Measurements from ENCODE around the gene PCDHGA1.

The PCDHGA1 gene

DNA sequence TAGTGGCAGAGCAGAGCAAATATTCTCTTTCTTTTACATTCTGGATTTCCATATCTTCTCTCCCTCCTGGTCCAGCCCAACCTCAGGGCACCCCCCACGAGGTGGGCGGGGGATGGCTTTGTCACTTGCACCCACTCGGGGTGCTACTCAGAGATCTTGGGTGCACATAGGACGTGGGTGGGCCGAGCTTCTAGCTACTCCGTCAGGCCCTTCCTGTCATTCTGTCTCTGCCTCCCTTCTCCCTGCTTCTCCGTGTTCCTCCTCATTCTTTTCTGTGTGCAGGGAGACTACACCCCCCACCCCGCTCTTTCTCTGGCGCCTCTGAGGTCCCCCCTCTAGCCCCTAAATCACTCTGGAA is 178.1 kb downstream of the PCDHGA1 start:
- Histone ChIP-seq H4K8ac (ENCODE audit: low read depth, low read length) (peak overlapping the region; percentile 86), H3K14ac (ENCODE audit: low read length) (peak overlapping the region; percentile 95), H3K4me1 (ENCODE audit: control insufficient read depth in 1 of 2, insufficient read depth in 2 of 2, low read length in 2 of 2) (peaks cover 43 to 47% of the 10 kb centered on the region in 2 experiments), H3K9ac (ENCODE audit: low read length) (no peak overlapping the region), H3K23ac (ENCODE audit: low read length) (no peak overlapping the region), H3K36me3 (ENCODE audit: control insufficient read depth in 1 of 2, insufficient read depth in 2 of 2, low read length in 2 of 2) (peaks cover 28 to 38% of the 10 kb centered on the region in 2 experiments), H2AFZ (ENCODE audit: insufficient read depth, low read length, poor library complexity) (peak overlapping the region; percentile 24), H4K91ac (ENCODE audit: low read depth, low read length) (peak overlapping the region; percentile 96), H3K27me3 (ENCODE audit: insufficient read depth, low read length) (no peaks in the 10 kb centered on the region), H2BK5ac (ENCODE audit: low read depth, low read length, poor library complexity) (peak overlapping the region; percentile 90), H3K18ac (ENCODE audit: low read length) (peak overlapping the region; percentile 82), H2AK5ac (ENCODE audit: low read length) (peak overlapping the region; percentile 95), H3K4me2 (ENCODE audit: low read length) (peak overlapping the region; percentile 25), H3K27ac (ENCODE audit: low read depth, low read length) (peak overlapping the region; percentile 98), H2BK12ac (ENCODE audit: low read length) (peak overlapping the region; percentile 72), H3K4ac (ENCODE audit: low read depth, low read length) (peak overlapping the region; percentile 76), H2BK120ac (ENCODE audit: insufficient read depth, low read length, poor library complexity) (peak overlapping the region; percentile 97), H4K12ac (ENCODE audit: low read depth, low read length) (peak overlapping the region; percentile 84), H3K79me2 (ENCODE audit: control insufficient read depth, insufficient read depth, low read length, poor library complexity) (peaks cover 12% of the 10 kb centered on the region), H3K79me1 (ENCODE audit: low read length) (peaks cover 49% of the 10 kb centered on the region), H3K4me3 (ENCODE audit: low read depth, low read length) (no peak overlapping the region), H3K9me3 (ENCODE audit: insufficient read depth, low read depth, low read length) (no peaks in the 10 kb centered on the region)
- WGBS (ENCODE audit: extremely low coverage, insufficient coverage, insufficient read length) = no CpG with 5 or more reads among the region's 9 CpGs
- no peak for DNase-seq

DNA sequence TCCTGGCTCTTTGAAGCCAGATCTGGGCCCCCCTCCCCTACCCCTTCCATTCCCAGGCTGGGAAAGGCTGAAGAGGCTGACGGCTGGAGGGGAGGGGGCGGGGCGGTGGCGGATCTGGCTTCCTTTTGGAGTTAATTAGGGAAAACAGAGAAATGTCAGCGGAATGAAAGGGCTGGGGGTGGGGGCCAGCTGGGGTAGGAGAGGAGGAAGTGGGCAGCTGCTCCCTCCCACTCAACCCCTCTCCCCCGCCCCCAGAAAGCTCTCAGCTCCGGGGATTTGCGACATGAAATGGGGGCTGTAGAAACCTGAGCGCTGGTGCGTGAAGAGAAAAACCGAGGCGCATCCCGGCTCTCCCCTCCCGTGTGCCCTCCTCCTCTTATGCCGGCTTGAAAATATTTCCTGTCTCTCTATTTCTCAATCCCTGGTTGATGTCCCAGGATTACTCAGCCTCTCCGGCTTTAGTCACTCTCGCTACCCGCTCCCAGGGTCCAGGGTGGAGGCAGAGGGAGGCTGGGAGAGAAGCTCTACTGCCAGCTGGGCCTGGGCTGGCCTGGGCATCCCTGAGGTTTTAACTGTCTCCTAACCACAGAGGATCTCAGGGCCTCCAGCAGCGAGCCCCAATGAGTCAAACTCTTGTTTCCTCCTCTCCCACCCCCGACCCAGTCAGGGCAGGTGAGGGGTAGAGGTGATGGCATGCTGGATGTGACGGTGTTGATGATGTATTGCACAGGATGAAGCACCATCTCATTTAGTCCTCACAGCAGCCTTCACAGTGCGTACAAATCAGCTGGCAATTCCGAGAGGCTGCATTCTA is 178.7 kb downstream of the PCDHGA1 start:
- H3K79me2 ChIP-seq (ENCODE audit: control insufficient read depth, insufficient read depth, low read length, poor library complexity) = peaks cover 15% of the 10 kb centered on the region
- peak overlapping the region; percentile 21 for H2AK5ac ChIP-seq (ENCODE audit: low read length)
- peaks cover 48 to 53% of the 10 kb centered on the region in 2 experiments for H3K4me1 ChIP-seq (ENCODE audit: control insufficient read depth in 1 of 2, insufficient read depth in 2 of 2, low read length in 2 of 2)
- H3K4me2 ChIP-seq (ENCODE audit: low read length) = peak overlapping the region; percentile 58
- peak overlapping the region; percentile 24 for H3K9ac ChIP-seq (ENCODE audit: low read length)
- H3K79me1 ChIP-seq (ENCODE audit: low read length) = peaks cover 55% of the 10 kb centered on the region
- peak overlapping the region; percentile 71 for H4K12ac ChIP-seq (ENCODE audit: low read depth, low read length)
- H2BK5ac ChIP-seq (ENCODE audit: low read depth, low read length, poor library complexity) = peak overlapping the region; percentile 91
- H2BK12ac ChIP-seq (ENCODE audit: low read length) = peak overlapping the region; percentile 87
- peak; percentile 32 to 65 for DNase-seq
- H4K8ac ChIP-seq (ENCODE audit: low read depth, low read length) = peak overlapping the region; percentile 63
- H3K36me3 ChIP-seq (ENCODE audit: control insufficient read depth in 1 of 2, insufficient read depth in 2 of 2, low read length in 2 of 2) = peaks cover 28 to 34% of the 10 kb centered on the region in 2 experiments
- H3K27ac ChIP-seq (ENCODE audit: low read depth, low read length) = peak overlapping the region; percentile 98
- H3K9me3 ChIP-seq (ENCODE audit: insufficient read depth, low read depth, low read length) = no peaks in the 10 kb centered on the region
- no peak overlapping the region for H3K4me3 ChIP-seq (ENCODE audit: low read depth, low read length)
- peak overlapping the region; percentile 52 for H3K14ac ChIP-seq (ENCODE audit: low read length)
- peak overlapping the region; percentile 96 for H2BK120ac ChIP-seq (ENCODE audit: insufficient read depth, low read length, poor library complexity)
- peak overlapping the region; percentile 58 for H3K18ac ChIP-seq (ENCODE audit: low read length)
- no peaks in the 10 kb centered on the region for H3K27me3 ChIP-seq (ENCODE audit: insufficient read depth, low read length)
- no peak overlapping the region for H2AFZ ChIP-seq (ENCODE audit: insufficient read depth, low read length, poor library complexity)
- no peak overlapping the region for H3K23ac ChIP-seq (ENCODE audit: low read length)
- WGBS (ENCODE audit: extremely low coverage, insufficient coverage, insufficient read length) = no CpG with 5 or more reads among the region's 23 CpGs
- H3K4ac ChIP-seq (ENCODE audit: low read depth, low read length) = peak overlapping the region; percentile 25
- H4K91ac ChIP-seq (ENCODE audit: low read depth, low read length) = peak overlapping the region; percentile 83

DNA sequence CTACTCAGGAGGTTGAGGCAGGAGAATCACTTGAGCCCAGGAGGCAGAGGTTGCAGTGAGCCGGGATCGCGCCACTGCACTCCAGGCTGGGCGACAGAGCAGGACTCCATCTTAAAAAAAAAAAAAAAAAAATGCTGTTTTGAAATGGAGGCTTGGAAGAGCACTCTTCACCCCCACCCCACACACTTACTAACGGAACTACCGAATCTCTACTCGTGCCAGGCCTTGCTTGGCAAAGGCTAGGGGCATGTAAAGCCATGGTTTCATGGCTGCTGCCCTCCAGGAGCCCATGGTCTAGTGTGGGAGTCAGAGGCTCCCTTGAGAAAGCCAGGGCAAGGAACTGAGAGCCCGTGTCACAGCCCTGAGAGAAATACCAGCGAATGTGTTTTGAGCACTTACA is 179.8 kb downstream of the PCDHGA1 start:
- no peak overlapping the region for H4K12ac ChIP-seq (ENCODE audit: low read depth, low read length)
- H2AFZ ChIP-seq (ENCODE audit: insufficient read depth, low read length, poor library complexity) = no peak overlapping the region
- peak overlapping the region; percentile 55 for H3K14ac ChIP-seq (ENCODE audit: low read length)

DNA sequence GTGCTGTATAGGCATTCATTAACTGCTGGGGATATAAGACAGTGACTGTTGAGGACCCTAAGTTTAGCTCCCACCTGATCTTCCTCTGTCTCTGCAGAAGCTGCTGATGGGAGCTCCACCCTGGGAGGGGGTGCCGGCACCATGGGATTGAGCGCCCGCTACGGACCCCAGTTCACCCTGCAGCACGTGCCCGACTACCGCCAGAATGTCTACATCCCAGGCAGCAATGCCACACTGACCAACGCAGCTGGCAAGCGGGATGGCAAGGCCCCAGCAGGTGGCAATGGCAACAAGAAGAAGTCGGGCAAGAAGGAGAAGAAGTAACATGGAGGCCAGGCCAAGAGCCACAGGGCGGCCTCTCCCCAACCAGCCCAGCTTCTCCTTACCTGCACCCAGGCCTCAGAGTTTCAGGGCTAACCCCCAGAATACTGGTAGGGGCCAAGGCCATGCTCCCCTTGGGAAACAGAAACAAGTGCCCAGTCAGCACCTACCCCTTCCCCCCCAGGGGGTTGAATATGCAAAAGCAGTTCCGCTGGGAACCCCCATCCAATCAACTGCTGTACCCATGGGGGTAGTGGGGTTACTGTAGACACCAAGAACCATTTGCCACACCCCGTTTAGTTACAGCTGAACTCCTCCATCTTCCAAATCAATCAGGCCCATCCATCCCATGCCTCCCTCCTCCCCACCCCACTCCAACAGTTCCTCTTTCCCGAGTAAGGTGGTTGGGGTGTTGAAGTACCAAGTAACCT is 180.7 kb downstream of the PCDHGA1 start:
- Histone ChIP-seq H3K4me3 (ENCODE audit: low read depth, low read length) (no peak overlapping the region), H3K9ac (ENCODE audit: low read length) (no peak overlapping the region), H3K79me1 (ENCODE audit: low read length) (peaks cover 74% of the 10 kb centered on the region), H3K36me3 (ENCODE audit: control insufficient read depth in 1 of 2, insufficient read depth in 2 of 2, low read length in 2 of 2) (peaks cover 23 to 27% of the 10 kb centered on the region in 2 experiments), H3K4ac (ENCODE audit: low read depth, low read length) (no peak overlapping the region), H3K9me3 (ENCODE audit: insufficient read depth, low read depth, low read length) (no peaks in the 10 kb centered on the region), H3K14ac (ENCODE audit: low read length) (no peak overlapping the region), H3K27me3 (ENCODE audit: insufficient read depth, low read length) (no peaks in the 10 kb centered on the region), H4K91ac (ENCODE audit: low read depth, low read length) (peak overlapping the region; percentile 99), H3K4me2 (ENCODE audit: low read length) (no peak overlapping the region), H3K27ac (ENCODE audit: low read depth, low read length) (no peak overlapping the region), H3K4me1 (ENCODE audit: control insufficient read depth in 1 of 2, insufficient read depth in 2 of 2, low read length in 2 of 2) (peaks cover 62 to 65% of the 10 kb centered on the region in 2 experiments), H2AFZ (ENCODE audit: insufficient read depth, low read length, poor library complexity) (no peak overlapping the region), H2BK5ac (ENCODE audit: low read depth, low read length, poor library complexity) (peak overlapping the region; percentile 4), H4K8ac (ENCODE audit: low read depth, low read length) (peak overlapping the region; percentile 25), H3K18ac (ENCODE audit: low read length) (peak overlapping the region; percentile 67), H4K12ac (ENCODE audit: low read depth, low read length) (no peak overlapping the region), H2BK120ac (ENCODE audit: insufficient read depth, low read length, poor library complexity) (peak overlapping the region; percentile 38), H2AK5ac (ENCODE audit: low read length) (peak overlapping the region; percentile 8), H3K23ac (ENCODE audit: low read length) (no peak overlapping the region), H2BK12ac (ENCODE audit: low read length) (peak overlapping the region; percentile 39), H3K79me2 (ENCODE audit: control insufficient read depth, insufficient read depth, low read length, poor library complexity) (peaks cover 23% of the 10 kb centered on the region)
- WGBS (ENCODE audit: extremely low coverage, insufficient coverage, insufficient read length) = no CpG with 5 or more reads among the region's 14 CpGs
- DNase-seq = no peak

More for the DNA sequence above, 179.8 kb downstream of the PCDHGA1 start:
- H3K4me2 ChIP-seq (ENCODE audit: low read length) = no peak overlapping the region
- H3K27me3 ChIP-seq (ENCODE audit: insufficient read depth, low read length) = no peaks in the 10 kb centered on the region
- peak overlapping the region; percentile 35 for H3K4ac ChIP-seq (ENCODE audit: low read depth, low read length)
- H3K79me1 ChIP-seq (ENCODE audit: low read length) = peaks cover 65% of the 10 kb centered on the region
- H2BK12ac ChIP-seq (ENCODE audit: low read length) = peak overlapping the region; percentile 87
- no peak overlapping the region for H3K9ac ChIP-seq (ENCODE audit: low read length)
- H3K4me3 ChIP-seq (ENCODE audit: low read depth, low read length) = no peak overlapping the region
- H2BK120ac ChIP-seq (ENCODE audit: insufficient read depth, low read length, poor library complexity) = peak overlapping the region; percentile 74
- no peak overlapping the region for H3K23ac ChIP-seq (ENCODE audit: low read length)
- H3K4me1 ChIP-seq (ENCODE audit: control insufficient read depth in 1 of 2, insufficient read depth in 2 of 2, low read length in 2 of 2) = peaks cover 54 to 58% of the 10 kb centered on the region in 2 experiments
- H3K36me3 ChIP-seq (ENCODE audit: control insufficient read depth in 1 of 2, insufficient read depth in 2 of 2, low read length in 2 of 2) = peaks cover 26 to 31% of the 10 kb centered on the region in 2 experiments
- H3K18ac ChIP-seq (ENCODE audit: low read length) = no peak overlapping the region
- H2AK5ac ChIP-seq (ENCODE audit: low read length) = peak overlapping the region; percentile 70
- peaks cover 18% of the 10 kb centered on the region for H3K79me2 ChIP-seq (ENCODE audit: control insufficient read depth, insufficient read depth, low read length, poor library complexity)
- DNase-seq = no peak
- no CpG with 5 or more reads among the region's 9 CpGs for WGBS (ENCODE audit: extremely low coverage, insufficient coverage, insufficient read length)
- no peak overlapping the region for H3K27ac ChIP-seq (ENCODE audit: low read depth, low read length)
- H3K9me3 ChIP-seq (ENCODE audit: insufficient read depth, low read depth, low read length) = no peaks in the 10 kb centered on the region
- peak overlapping the region; percentile 84 for H4K91ac ChIP-seq (ENCODE audit: low read depth, low read length)
- no peak overlapping the region for H2BK5ac ChIP-seq (ENCODE audit: low read depth, low read length, poor library complexity)
- peak overlapping the region; percentile 63 for H4K8ac ChIP-seq (ENCODE audit: low read depth, low read length)

Data from trophoblast cell (in vitro differentiated cells and primary cell).